KOPT-K1 (cell line): ENCODE results near the gene LAMC3.
"Not testable (repeated sequence)": the region's sequence is repeated elsewhere in the genome, so short reads cannot be mapped to it uniquely, and the experiment has no call there.

Source experiments
- H3K27ac ChIP-seq: fragments of 200-600 bp; sonication (generic); 2 replicates; pipeline ENCODE4 v1.5.1; 2016; ENCODE audit warnings: antibody characterized with exemption, mild to moderate bottlenecking, low read depth, low read length; ENCODE audit not compliant: poor library complexity, severe bottlenecking
- H3K36me3 ChIP-seq: fragments of 200-600 bp; sonication (generic); 2 replicates; pipeline ENCODE4 v1.5.1; 2017; ENCODE audit warnings: antibody characterized with exemption, mild to moderate bottlenecking, low read length, moderate library complexity; ENCODE audit not compliant: insufficient read depth
- H3K9me3 ChIP-seq: fragments of 200-600 bp; sonication (generic); 2 replicates; pipeline ENCODE4 v1.5.1; 2017; ENCODE audit warnings: antibody characterized with exemption, low read length, mild to moderate bottlenecking; ENCODE audit not compliant: insufficient read depth, poor library complexity, severe bottlenecking

The LAMC3 gene

DNA sequence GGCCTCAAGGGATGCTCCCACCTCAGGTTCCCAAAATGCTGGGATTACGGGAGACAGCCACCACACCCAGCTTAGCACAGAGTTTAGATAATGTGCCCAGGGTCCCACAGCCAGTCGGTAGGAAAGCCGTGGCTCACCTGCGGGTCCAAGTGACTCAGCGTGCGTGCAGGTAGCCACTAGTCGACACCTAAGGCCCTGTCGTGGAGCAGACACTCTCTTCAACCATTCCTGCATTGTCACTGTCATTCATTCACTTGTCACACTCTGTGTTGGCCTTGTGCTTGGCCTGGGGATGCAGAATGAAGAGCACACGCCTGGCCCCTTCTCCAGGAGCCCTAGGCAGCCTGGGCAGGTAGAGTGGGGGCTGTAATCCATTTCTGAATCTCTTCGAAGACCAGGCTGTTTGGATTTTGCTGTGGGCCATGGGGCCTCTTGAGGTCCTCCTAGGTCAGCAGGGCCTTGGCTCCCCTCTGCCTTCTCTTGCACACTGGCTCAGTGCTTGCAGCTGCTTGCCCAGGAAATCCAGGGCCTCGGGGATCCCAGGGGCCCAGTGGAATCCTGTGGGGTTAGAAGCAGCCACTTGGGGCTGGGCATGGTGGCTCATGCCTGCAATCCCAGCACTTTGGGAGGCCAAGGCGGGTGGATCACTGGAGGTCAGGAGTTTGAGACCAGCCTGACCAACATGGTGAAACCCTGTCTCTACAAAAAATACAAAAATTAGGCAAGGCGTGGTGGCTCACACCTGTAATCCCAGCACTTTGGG lies 81.2 kb downstream of the LAMC3 start:
- H3K9me3 ChIP-seq: no peaks in the 10 kb centered on the region
- no peak overlapping the region for H3K27ac ChIP-seq
- no peaks in the 10 kb centered on the region for H3K36me3 ChIP-seq

DNA sequence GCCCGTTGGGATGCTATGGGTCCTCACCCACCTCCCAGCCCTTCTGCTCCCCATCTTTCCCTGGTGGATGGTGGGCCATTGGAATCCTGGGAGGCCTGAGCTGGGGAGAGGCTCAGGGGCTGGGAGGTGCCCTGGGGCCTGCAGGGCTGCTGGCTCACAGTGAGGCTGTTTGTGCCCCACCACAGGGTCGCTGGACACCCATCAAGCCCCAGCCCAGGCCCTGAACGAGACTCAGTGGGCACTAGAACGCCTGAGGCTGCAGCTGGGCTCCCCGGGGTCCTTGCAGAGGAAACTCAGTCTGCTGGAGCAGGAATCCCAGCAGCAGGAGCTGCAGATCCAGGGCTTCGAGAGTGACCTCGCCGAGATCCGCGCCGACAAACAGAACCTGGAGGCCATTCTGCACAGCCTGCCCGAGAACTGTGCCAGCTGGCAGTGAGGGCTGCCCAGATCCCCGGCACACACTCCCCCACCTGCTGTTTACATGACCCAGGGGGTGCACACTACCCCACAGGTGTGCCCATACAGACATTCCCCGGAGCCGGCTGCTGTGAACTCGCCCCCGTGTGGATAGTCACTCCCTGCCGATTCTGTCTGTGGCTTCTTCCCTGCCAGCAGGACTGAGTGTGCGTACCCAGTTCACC lies 82.5 kb downstream of the LAMC3 start:
- no peaks in the 10 kb centered on the region for H3K9me3 ChIP-seq
- no peaks in the 10 kb centered on the region for H3K36me3 ChIP-seq
- H3K27ac ChIP-seq: no peak overlapping the region

- no peaks in the 10 kb centered on the region for H3K36me3 ChIP-seq
- H3K9me3 ChIP-seq: no peaks in the 10 kb centered on the region
These were observed 83.1 kb downstream of the LAMC3 start for GRCh38 chr9:131092030-131092429.

DNA sequence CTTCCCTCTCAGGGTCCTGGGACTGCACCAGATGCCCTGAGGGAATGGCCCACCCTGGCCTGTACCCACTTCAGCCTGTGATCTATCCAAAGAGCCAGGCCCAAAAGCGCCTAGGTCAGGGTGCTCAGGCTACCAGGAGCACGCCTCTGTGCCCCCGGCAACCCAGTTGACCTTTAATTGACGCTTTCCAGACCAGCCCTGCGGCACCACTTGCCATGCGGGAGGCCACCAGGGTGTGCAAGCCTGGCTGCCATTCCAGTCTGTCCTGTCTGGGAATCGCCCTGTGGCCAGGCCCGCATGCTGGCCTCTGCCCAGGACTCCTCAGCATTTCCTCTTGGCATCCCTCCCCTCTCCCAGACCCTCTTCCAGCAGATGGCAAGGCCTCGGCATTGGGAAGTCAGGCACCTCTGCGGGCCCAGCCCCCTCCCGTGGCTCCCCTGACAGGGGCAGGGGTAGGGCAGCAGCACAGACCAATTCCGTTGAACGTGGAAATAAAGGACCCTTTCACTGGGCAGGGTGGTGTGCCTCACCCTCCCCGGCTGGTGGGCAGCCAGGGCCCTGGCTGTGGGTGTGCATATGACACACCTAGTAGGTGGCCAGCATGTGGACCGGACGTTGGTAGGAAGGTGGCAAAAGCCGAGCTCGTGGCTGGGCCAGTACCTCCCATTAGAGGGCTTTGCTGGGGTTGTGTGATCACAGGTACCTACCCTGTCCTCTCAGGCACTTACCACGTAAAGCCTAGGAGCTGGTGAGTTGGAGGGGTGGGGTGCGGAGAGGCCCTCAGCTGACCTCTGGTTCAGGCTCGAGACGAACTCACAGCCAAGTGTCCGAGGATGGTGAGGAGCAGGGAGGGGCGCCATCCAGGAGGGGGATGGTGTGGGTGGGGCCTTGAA lies 83.8 kb downstream of the LAMC3 start:
- Histone ChIP-seq H3K27ac (no peak overlapping the region), H3K36me3 (no peaks in the 10 kb centered on the region), H3K9me3 (no peaks in the 10 kb centered on the region)

More at GRCh38 chr9:131092030-131092429, 83.1 kb downstream of the LAMC3 start:
- no peak overlapping the region for H3K27ac ChIP-seq

- Histone ChIP-seq H3K36me3 (no peaks in the 10 kb centered on the region), H3K27ac (no peak overlapping the region), H3K9me3 (no peaks in the 10 kb centered on the region)
These were observed 85.0 kb downstream of the LAMC3 start for GRCh38 chr9:131094015-131094414.

DNA sequence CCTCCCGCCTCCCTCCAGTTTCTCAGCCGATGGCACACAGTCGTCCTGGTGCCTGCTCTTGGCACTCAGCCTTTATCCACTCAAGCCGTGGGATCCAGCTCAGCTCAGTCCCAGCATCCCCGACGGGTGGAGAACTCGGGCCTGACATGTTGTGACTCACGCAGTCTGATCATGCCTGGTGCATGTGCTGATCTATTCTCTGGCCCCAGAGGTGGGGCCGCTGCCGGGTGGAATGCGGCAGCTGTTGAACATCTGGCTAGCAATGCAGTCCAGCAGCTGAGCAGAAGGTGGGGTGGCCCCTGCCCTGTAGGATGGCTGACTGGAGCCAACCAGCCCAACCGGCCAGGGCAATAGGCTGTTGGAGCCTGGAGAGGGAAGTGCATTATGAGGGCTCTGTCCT lies 85.6 kb downstream of the LAMC3 start:
- no peaks in the 10 kb centered on the region for H3K36me3 ChIP-seq
- no peaks in the 10 kb centered on the region for H3K9me3 ChIP-seq
- H3K27ac ChIP-seq: no peak overlapping the region

DNA sequence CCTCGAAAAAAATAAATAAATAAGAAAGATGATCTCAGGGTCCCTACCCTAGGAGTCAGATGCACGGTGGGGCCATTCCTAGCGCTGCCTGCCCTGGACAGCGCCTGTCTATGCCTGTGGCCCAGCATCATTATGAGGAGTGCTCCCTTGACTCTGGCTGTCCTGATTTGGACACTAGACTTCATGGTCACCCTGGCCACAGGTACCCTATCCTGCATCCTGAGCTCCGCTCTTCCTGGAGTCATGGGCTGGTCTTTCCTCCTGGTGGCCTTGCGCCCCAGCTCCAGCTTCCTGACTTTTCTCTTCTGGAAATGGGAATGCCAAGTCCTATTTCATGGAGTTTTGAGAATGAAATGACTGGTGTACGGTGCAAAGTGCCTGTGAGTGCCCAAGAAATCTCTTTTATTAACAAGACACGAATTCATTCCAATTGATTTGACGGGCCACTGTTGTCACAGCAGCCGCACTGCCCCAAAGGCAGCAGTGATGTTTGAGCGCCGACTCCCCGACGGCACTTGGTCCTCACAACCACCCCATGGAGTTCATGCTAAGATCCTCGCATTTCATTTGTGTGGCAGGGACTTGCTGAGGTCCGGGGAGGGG lies 86.8 kb downstream of the LAMC3 start:
- H3K27ac ChIP-seq: no peak overlapping the region
- H3K36me3 ChIP-seq: no peaks in the 10 kb centered on the region
- no peaks in the 10 kb centered on the region for H3K9me3 ChIP-seq

DNA sequence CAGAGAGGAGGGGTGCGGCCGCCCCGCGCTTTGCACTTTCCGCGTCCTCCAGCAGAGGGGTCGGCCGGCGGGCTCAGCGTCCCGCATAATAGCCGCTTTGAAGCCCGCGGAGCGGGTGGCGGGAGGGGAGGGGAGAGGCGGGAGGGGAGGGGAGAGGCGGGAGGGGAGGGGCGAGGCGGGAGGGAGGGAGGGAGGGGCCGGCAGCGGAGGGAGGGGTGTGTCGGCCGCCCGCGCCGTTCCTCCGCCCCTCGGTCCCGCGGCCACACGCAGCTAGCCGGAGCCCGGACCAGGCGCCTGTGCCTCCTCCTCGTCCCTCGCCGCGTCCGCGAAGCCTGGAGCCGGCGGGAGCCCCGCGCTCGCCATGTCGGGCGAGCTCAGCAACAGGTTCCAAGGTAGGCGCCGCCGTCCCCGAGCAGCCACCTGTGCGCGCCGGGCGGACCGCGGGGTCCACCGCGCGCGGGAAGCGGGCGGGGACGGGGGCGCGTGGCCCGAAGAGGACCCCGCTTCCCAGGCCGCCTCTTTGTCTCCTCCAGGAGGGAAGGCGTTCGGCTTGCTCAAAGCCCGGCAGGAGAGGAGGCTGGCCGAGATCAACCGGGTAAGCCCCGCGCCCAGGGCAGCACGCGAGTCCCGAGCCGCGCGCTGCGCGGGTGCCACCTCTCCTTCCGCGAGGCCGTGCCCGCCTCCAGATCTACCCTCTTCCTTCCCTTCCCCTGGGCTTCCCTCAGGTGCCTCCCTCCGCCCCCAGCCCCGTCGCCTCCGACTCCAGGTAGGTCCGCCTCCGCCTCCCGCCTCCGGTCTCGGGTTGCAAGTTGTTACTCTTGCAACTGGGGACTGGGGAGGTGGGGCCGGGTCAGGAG lies 87.5 kb downstream of the LAMC3 start, which contains the start of gene AIF1L:
AIF1L (plus strand) TSS at position 263 of the 857 bp plus-strand sequence; CDS start at position 362, 99 bp downstream.
- no peak within 1 kb of the TSS for H3K27ac ChIP-seq
- H3K36me3 ChIP-seq: no peaks in the 10 kb centered on the region
- H3K9me3 ChIP-seq: no peaks in the 10 kb centered on the region

- Histone ChIP-seq H3K36me3 (no peaks in the 10 kb centered on the region), H3K9me3 (no peaks in the 10 kb centered on the region), H3K27ac (no peak overlapping the region)
These were observed 88.4 kb downstream of the LAMC3 start for GRCh38 chr9:131097126-131097947.

- Histone ChIP-seq H3K27ac (no peak overlapping the region), H3K36me3 (no peaks in the 10 kb centered on the region), H3K9me3 (no peaks in the 10 kb centered on the region)
These were observed 88.9 kb downstream of the LAMC3 start for GRCh38 chr9:131097948-131098278.

- Histone ChIP-seq H3K27ac (no peak overlapping the region), H3K36me3 (no peaks in the 10 kb centered on the region), H3K9me3 (no peaks in the 10 kb centered on the region)
These were observed 89.6 kb downstream of the LAMC3 start for GRCh38 chr9:131098391-131099101.

GRCh38 chr9:131099102-131099606 lies 90.2 kb downstream of the LAMC3 start:
- Histone ChIP-seq H3K36me3 (no peaks in the 10 kb centered on the region), H3K27ac (no peak overlapping the region), H3K9me3 (no peaks in the 10 kb centered on the region)

DNA sequence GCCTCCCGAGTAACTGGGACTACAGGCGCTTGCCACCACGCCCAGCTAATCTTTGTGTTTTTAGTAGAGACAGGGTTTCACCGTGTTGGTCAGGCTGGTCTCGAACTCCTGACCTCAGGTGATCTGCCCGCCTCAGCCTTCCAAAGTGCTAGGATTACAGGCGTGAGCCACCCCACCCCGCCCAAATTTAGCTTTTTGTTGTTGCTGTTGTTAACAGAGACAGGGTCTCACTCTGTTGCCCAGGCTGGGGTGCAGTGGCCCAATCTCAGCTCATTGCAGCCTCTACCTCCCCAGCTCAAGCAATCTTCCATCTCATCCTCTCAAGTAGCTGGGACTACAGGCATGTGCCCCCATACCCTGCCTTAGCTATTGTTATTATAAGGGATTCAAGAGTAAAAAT lies 90.9 kb downstream of the LAMC3 start:
- H3K9me3 ChIP-seq, H3K27ac ChIP-seq, H3K36me3 ChIP-seq: not testable (repeated sequence)
